Keratinocyte (primary cell): ENCODE results near the gene HNRNPDL. TPM values are rescaled to one million over a fixed set of nuclear protein-coding genes. Genes with fewer than 3 reads are reported as not detected.
"Not testable (repeated sequence)": the region's sequence is repeated elsewhere in the genome, so short reads cannot be mapped to it uniquely, and the experiment has no call there.

ENCODE experiments used
- DNase-seq: peaks from one replicate; pipeline ENCODE4 v3.0.0-alpha.2; 2011; ENCODE audit warnings: low read depth, missing footprints, low spot score
- FAIRE-seq: peaks from 2 replicates; lab custom pipeline; 2011; peaks lifted over from hg19 to GRCh38; lab: Jason Lieb, UNC
- H2AFZ ChIP-seq: 2 replicates; pipeline ENCODE4 v1.6.0; 2012; ENCODE audit warnings: low read length, control low read depth, inconsistent platforms; ENCODE audit not compliant: control insufficient read depth
- H3K27ac ChIP-seq: 2 replicates; pipeline ENCODE4 v1.5.1; 2011; ENCODE audit warnings: low read length; ENCODE audit not compliant: control insufficient read depth, insufficient read depth
- H3K27me3 ChIP-seq: 3 replicates; pipeline ENCODE4 v1.6.0; 2011; ENCODE audit warnings: low read length; ENCODE audit not compliant: control insufficient read depth, insufficient read depth; ENCODE audit errors: extremely low read depth
- H3K36me3 ChIP-seq, 2 experiments: 2 replicates in 1 of 2; 3 replicates in 1 of 2; pipeline ENCODE4 v1.5.1; 2011; ENCODE audit warnings: low read length in 2 of 2, mild to moderate bottlenecking in 1 of 2; ENCODE audit not compliant: control insufficient read depth in 2 of 2, insufficient read depth in 2 of 2; ENCODE audit errors: extremely low read depth in 1 of 2
- H3K4me1 ChIP-seq: 3 replicates; pipeline ENCODE4 v1.5.1; 2011; ENCODE audit warnings: low read length; ENCODE audit not compliant: control insufficient read depth, insufficient read depth; ENCODE audit errors: extremely low read depth
- H3K4me2 ChIP-seq: 3 replicates; pipeline ENCODE4 v1.6.0; 2011; ENCODE audit warnings: low read depth, low read length; ENCODE audit not compliant: control insufficient read depth, insufficient read depth; ENCODE audit errors: extremely low read depth
- H3K4me3 ChIP-seq, 3 experiments: fragments of 200-600 bp in 1 of 3; sonication (generic) in 1 of 3; 2 replicates in 2 of 3; 3 replicates in 1 of 3; pipeline ENCODE4 v1.5.1; 2011 to 2016; ENCODE audit warnings: low read length in 3 of 3, mild to moderate bottlenecking in 3 of 3, control low read depth in 2 of 3, inconsistent platforms in 1 of 3, low read depth in 1 of 3, mixed read lengths in 1 of 3, mixed run types in 1 of 3, moderate library complexity in 1 of 3; ENCODE audit not compliant: control insufficient read depth in 2 of 3, insufficient read depth in 2 of 3; ENCODE audit errors: extremely low read depth in 1 of 3
- H3K79me2 ChIP-seq: 2 replicates; pipeline ENCODE4 v1.6.0; 2012; ENCODE audit warnings: low read length; ENCODE audit not compliant: control insufficient read depth, insufficient read depth
- H3K9ac ChIP-seq: 3 replicates; pipeline ENCODE4 v1.6.0; 2011; ENCODE audit warnings: low read length; ENCODE audit not compliant: control insufficient read depth, insufficient read depth; ENCODE audit errors: extremely low read depth
- H3K9me1 ChIP-seq: 3 replicates; pipeline ENCODE4 v1.6.0; 2011; ENCODE audit warnings: low read length; ENCODE audit not compliant: control insufficient read depth, insufficient read depth; ENCODE audit errors: extremely low read depth
- H3K9me3 ChIP-seq: 2 replicates; pipeline ENCODE4 v1.5.1; 2012; ENCODE audit warnings: low read depth, low read length; ENCODE audit not compliant: control insufficient read depth
- H4K20me1 ChIP-seq: 3 replicates; pipeline ENCODE4 v1.6.0; 2011; ENCODE audit warnings: low read length; ENCODE audit not compliant: control insufficient read depth, insufficient read depth; ENCODE audit errors: extremely low read depth
- EZH2 ChIP-seq: IDR thresholded peaks from one replicate; pipeline ENCODE4 v1.6.1; 2012; ENCODE audit warnings: inconsistent platforms, mild to moderate bottlenecking, low read length, moderate library complexity
- dilution Hi-C: fragments of 300-500 bp; cut with MboI; formaldehyde crosslinking; loops from one replicate; pipeline ENCODE4 v1.7.0; 2020; ENCODE audit warnings: low sequenced_read_pairs; ENCODE audit not compliant: extremely low pct_ligation_motif_present
- polyA plus RNA-seq, 5 experiments: library from polyadenylated mRNA; depleted of rRNA in 3 of 5; stranded (reverse) in 3 of 5; stranded (forward) in 1 of 5; unstranded in 1 of 5; fragments of >200 nt; gene quantifications; 1 replicate in 1 of 5; 2 replicates in 3 of 5; 3 replicates in 1 of 5; pipeline versions ENCODE4 v1.2.1 to v1.2.3, GENCODE V29; 2011 to 2012; ENCODE audit warnings: missing spikeins in 2 of 5, low read depth in 1 of 5, low replicate concordance in 1 of 5
- TF ChIP-seq, protein P1 (sequence below), 3 experiments: IDR thresholded peaks in 1 of 3; conservative IDR thresholded peaks in 1 of 3; optimal IDR thresholded peaks in 1 of 3; 2 replicates in 2 of 3; 3 replicates in 1 of 3; pipeline versions ENCODE3 to v1.5.1; 2011; ENCODE audit warnings: low read length in 3 of 3, mild to moderate bottlenecking in 3 of 3, moderate library complexity in 2 of 3, control low read depth in 1 of 3, inconsistent platforms in 1 of 3; ENCODE audit not compliant: insufficient read depth in 2 of 3; ENCODE audit errors: extremely low read depth in 1 of 3

Gene HNRNPDL
- polyA plus RNA-seq, 1 donor (not counting 4 experiments of a cell fraction or from before 2014, with no cell fraction given) = 292 TPM

DNA sequence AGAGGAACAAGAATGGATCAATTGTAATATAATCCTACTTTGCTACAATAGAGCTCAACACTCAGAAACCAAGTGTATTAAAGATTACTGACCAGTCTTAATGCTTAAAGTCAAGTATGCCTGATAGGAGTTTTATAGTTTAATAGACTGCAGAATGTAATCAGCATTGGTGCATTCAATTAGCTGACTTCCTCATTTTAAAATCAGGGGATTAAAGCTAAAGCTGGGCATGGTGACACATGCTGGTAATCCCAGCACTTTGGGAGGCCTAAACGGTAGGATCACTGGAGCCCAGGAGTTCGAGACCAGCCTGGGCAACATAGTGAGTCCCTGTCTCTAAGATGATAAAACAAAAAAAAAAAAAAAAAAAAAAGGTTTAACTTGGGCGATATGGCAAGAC, 10.8 kb downstream of the HNRNPDL start:
- H3K4me2 ChIP-seq = no peak overlapping the region
- FAIRE-seq (no peak), DNase-seq (no peak)
- peaks cover 7% of the 10 kb centered on the region for H4K20me1 ChIP-seq
- H3K79me2 ChIP-seq = no peaks in the 10 kb centered on the region
- no peak overlapping the region for H3K4me3 ChIP-seq
- dilution Hi-C loops = no loop called here
- peaks cover 7% of the 10 kb centered on the region for H3K4me1 ChIP-seq
- H3K9me1 ChIP-seq = no peaks in the 10 kb centered on the region
- peaks cover 5 to 7% of the 10 kb centered on the region in 2 experiments for H3K36me3 ChIP-seq
- no peak overlapping the region for H2AFZ ChIP-seq
- no peaks in the 10 kb centered on the region for H3K9me3 ChIP-seq
- TF ChIP-seq, protein P1, sequence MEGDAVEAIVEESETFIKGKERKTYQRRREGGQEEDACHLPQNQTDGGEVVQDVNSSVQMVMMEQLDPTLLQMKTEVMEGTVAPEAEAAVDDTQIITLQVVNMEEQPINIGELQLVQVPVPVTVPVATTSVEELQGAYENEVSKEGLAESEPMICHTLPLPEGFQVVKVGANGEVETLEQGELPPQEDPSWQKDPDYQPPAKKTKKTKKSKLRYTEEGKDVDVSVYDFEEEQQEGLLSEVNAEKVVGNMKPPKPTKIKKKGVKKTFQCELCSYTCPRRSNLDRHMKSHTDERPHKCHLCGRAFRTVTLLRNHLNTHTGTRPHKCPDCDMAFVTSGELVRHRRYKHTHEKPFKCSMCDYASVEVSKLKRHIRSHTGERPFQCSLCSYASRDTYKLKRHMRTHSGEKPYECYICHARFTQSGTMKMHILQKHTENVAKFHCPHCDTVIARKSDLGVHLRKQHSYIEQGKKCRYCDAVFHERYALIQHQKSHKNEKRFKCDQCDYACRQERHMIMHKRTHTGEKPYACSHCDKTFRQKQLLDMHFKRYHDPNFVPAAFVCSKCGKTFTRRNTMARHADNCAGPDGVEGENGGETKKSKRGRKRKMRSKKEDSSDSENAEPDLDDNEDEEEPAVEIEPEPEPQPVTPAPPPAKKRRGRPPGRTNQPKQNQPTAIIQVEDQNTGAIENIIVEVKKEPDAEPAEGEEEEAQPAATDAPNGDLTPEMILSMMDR (optimal IDR thresholded peaks at IDR 0.05 in 1 of 3, IDR thresholded peaks at IDR 0.05 in 1 of 3, conservative IDR thresholded peaks at IDR 0.05 in 1 of 3; ENCODE audit: extremely low read depth in 1 of 3, insufficient read depth in 2 of 3, low read length in 3 of 3) = no peak
- no peak for TF ChIP-seq EZH2
- H3K27me3 ChIP-seq = no peaks in the 10 kb centered on the region
- H3K27ac ChIP-seq = no peak overlapping the region
- no peak overlapping the region for H3K9ac ChIP-seq

DNA sequence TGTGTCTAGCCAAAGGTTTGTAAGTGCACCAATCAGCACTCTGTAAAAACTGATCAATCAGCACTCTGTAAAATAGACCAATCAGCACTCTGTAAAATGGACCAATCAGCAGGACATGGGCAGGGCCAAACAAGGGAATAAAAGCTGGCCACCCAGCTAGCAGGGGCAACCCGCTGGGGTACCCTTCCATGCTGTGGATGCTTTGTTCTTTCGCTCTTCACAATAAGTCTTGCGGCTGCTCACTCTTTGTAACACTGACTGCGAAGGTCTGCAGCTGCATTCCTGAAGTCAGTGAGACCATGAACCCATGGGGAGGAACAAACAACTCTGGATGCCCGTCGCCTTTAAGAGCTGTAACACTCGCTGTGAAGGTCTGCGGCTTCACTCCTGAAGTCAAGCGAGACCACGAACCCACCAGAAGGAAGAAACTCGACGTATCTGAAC, 14.3 kb downstream of the HNRNPDL start:
- H3K27me3 ChIP-seq = no peaks in the 10 kb centered on the region
- no peak overlapping the region for H3K27ac ChIP-seq
- H4K20me1 ChIP-seq = no peaks in the 10 kb centered on the region
- no peaks in the 10 kb centered on the region for H3K9me3 ChIP-seq
- dilution Hi-C loops = no loop called here
- no peak overlapping the region for H2AFZ ChIP-seq
- no peaks in the 10 kb centered on the region for H3K4me1 ChIP-seq
- DNase-seq (no peak), FAIRE-seq (no peak)
- no peak overlapping the region for H3K4me3 ChIP-seq
- no peaks in the 10 kb centered on the region for H3K36me3 ChIP-seq
- no peaks in the 10 kb centered on the region for H3K9me1 ChIP-seq
- H3K4me2 ChIP-seq = no peak overlapping the region
- no peak overlapping the region for H3K9ac ChIP-seq
- no peak for TF ChIP-seq EZH2
- TF ChIP-seq, protein P1 (optimal IDR thresholded peaks at IDR 0.05 in 1 of 3, IDR thresholded peaks at IDR 0.05 in 1 of 3, conservative IDR thresholded peaks at IDR 0.05 in 1 of 3; ENCODE audit: extremely low read depth in 1 of 3, insufficient read depth in 2 of 3, low read length in 3 of 3) = no peak
- no peaks in the 10 kb centered on the region for H3K79me2 ChIP-seq

DNA sequence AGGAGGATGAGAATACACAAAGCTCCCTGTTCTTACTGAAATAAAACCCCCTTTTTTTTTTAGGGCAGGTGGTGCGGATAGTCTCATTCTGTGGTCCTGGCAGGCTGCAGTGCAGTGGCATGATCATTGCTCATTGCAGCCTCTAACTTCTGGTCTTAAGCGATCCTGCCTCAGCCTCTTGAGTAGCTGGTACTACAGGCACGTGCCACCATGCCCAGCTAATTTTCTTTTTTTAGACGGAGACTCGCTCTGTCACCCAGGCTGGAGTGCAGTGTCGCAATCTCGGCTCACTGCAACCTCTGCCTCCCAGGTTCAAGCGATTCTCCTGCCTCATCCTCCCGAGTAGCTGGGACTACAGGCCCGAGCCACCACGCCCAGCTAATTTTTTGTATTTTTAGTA, 15.2 kb downstream of the HNRNPDL start:
- H4K20me1 ChIP-seq, H3K79me2 ChIP-seq, H3K36me3 ChIP-seq, H2AFZ ChIP-seq, FAIRE-seq, DNase-seq, H3K9ac ChIP-seq, H3K9me3 ChIP-seq, H3K4me2 ChIP-seq, H3K27ac ChIP-seq, H3K4me3 ChIP-seq, H3K9me1 ChIP-seq, H3K27me3 ChIP-seq, H3K4me1 ChIP-seq, dilution Hi-C loops: not testable (repeated sequence)
